ENCODE results near the gene HPDL.

DNA sequence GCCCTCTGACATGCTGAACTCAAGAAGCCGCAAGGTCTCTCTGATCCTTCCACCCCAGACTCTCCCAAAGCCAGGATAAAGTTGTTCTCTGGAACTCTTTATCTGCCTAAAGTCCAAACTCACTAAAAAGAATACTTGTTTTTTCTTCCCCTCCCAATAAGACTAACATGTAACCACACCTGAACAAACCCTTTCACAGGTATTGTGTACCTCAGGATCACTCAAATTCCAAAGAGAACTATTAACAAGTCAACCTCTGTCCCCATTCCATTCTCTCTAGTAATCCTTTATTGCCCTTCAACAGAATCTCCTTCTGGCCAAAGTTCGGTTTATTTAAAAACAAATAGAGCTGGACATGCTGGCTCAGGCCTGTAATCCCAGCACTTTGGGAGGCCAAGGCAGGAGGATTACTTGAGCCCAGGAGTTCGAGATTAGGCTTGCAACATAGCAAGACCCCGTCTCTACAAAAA, 9.2 kb downstream of the HPDL start:
- TF ChIP-seq ZFP3 (CRISPR knock-in tag; IDR thresholded peaks at IDR 0.05) (no peak), ZNF70 (CRISPR knock-in tag; IDR thresholded peaks at IDR 0.05) (no peak), TOX (CRISPR knock-in tag; IDR thresholded peaks at IDR 0.05; ENCODE audit: borderline replicate concordance) (no peak), ZFP30 (CRISPR knock-in tag; IDR thresholded peaks at IDR 0.05) (no peak), PPARA (CRISPR knock-in tag; IDR thresholded peaks at IDR 0.05; ENCODE audit: borderline replicate concordance) (no peak), GLIS3 (CRISPR knock-in tag; IDR thresholded peaks at IDR 0.05) (no peak), ESRRG (CRISPR knock-in tag; IDR thresholded peaks at IDR 0.05) (no peak)
- TF ChIP-seq, protein P1, sequence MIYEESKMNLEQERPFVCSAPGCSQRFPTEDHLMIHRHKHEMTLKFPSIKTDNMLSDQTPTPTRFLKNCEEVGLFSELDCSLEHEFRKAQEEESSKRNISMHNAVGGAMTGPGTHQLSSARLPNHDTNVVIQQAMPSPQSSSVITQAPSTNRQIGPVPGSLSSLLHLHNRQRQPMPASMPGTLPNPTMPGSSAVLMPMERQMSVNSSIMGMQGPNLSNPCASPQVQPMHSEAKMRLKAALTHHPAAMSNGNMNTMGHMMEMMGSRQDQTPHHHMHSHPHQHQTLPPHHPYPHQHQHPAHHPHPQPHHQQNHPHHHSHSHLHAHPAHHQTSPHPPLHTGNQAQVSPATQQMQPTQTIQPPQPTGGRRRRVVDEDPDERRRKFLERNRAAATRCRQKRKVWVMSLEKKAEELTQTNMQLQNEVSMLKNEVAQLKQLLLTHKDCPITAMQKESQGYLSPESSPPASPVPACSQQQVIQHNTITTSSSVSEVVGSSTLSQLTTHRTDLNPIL (CRISPR knock-in tag; IDR thresholded peaks at IDR 0.05; ENCODE audit: low read depth) = no peak
- TF ChIP-seq, protein P2, sequence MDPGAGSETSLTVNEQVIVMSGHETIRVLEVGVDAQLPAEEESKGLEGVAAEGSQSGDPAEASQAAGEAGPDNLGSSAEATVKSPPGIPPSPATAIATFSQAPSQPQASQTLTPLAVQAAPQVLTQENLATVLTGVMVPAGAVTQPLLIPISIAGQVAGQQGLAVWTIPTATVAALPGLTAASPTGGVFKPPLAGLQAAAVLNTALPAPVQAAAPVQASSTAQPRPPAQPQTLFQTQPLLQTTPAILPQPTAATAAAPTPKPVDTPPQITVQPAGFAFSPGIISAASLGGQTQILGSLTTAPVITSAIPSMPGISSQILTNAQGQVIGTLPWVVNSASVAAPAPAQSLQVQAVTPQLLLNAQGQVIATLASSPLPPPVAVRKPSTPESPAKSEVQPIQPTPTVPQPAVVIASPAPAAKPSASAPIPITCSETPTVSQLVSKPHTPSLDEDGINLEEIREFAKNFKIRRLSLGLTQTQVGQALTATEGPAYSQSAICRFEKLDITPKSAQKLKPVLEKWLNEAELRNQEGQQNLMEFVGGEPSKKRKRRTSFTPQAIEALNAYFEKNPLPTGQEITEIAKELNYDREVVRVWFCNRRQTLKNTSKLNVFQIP (CRISPR knock-in tag; IDR thresholded peaks at IDR 0.05; ENCODE audit: borderline replicate concordance, low read depth) = no peak
- TF ChIP-seq, protein P3, sequence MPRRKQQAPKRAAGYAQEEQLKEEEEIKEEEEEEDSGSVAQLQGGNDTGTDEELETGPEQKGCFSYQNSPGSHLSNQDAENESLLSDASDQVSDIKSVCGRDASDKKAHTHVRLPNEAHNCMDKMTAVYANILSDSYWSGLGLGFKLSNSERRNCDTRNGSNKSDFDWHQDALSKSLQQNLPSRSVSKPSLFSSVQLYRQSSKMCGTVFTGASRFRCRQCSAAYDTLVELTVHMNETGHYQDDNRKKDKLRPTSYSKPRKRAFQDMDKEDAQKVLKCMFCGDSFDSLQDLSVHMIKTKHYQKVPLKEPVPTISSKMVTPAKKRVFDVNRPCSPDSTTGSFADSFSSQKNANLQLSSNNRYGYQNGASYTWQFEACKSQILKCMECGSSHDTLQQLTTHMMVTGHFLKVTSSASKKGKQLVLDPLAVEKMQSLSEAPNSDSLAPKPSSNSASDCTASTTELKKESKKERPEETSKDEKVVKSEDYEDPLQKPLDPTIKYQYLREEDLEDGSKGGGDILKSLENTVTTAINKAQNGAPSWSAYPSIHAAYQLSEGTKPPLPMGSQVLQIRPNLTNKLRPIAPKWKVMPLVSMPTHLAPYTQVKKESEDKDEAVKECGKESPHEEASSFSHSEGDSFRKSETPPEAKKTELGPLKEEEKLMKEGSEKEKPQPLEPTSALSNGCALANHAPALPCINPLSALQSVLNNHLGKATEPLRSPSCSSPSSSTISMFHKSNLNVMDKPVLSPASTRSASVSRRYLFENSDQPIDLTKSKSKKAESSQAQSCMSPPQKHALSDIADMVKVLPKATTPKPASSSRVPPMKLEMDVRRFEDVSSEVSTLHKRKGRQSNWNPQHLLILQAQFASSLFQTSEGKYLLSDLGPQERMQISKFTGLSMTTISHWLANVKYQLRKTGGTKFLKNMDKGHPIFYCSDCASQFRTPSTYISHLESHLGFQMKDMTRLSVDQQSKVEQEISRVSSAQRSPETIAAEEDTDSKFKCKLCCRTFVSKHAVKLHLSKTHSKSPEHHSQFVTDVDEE (CRISPR knock-in tag; IDR thresholded peaks at IDR 0.05) = no peak

Measured in SK-N-SH treated with all-trans-retinoic acid at 6 μM for 48 hours (cell line).